Neural cell (in vitro differentiated cells): ENCODE data around the gene NINJ1.

Source experiments
- CTCF ChIP-seq: fragments of 450-650 bp; IDR thresholded peaks from 2 replicates; pipeline ENCODE4 v1.5.1; 2014; ENCODE audit warnings: antibody characterized with exemption, mild to moderate bottlenecking, moderate library complexity; ENCODE audit not compliant: poor library complexity, severe bottlenecking
- EP300 ChIP-seq: fragments of 450-650 bp; conservative IDR thresholded peaks from 2 replicates; pipeline ENCODE4 v1.6.1; 2014; ENCODE audit warnings: antibody characterized with exemption, mild to moderate bottlenecking, moderate library complexity; ENCODE audit not compliant: poor library complexity, severe bottlenecking
- POLR2AphosphoS5 ChIP-seq: IDR thresholded peaks from 2 replicates; pipeline ENCODE4 v1.6.1; 2012
- RAD21 ChIP-seq: fragments of 450-650 bp; conservative IDR thresholded peaks from 2 replicates; pipeline ENCODE4 v1.6.1; 2014; ENCODE audit warnings: antibody characterized with exemption, mild to moderate bottlenecking, moderate library complexity

GRCh38 chr9:93134740-93135444 is 841 bp upstream of the NINJ1 start:
- no peak for TF ChIP-seq CTCF
- no peak for TF ChIP-seq POLR2AphosphoS5
- TF ChIP-seq RAD21 = no peak
- TF ChIP-seq EP300 = no peak
